ENCODE measurements around the gene CEP112. TPM values are rescaled to one million over a fixed set of nuclear protein-coding genes. Genes with fewer than 3 reads are reported as not detected.

CEP112 gene
- total RNA-seq, 1 experiment from 2014 or later, result 41.6 TPM

DNA sequence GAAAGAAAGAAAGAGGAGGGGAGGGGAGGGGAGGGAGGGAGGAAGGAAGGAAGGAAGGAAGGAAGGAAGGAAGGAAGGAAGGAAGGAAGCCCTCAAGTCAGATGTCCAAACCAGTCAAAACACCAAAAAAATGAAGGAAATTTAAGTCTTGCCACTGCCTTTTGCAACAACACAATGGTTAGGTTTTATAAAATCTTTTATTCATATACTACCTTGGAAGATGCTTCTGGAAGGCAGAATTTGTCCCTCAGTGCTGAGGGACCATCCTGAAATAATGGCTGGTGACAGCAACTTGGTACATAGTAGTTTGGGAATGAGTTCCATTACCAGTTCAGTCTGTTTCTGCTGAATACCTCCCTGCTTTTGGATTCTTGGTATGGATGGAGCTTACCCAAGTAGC lies 29.4 kb upstream of the CEP112 start:
- Histone ChIP-seq H3K4me1 (no peaks in the 10 kb centered on the region), H3K27ac (no peak overlapping the region), H3K4me3 (no peak overlapping the region), H3K27me3 (no peaks in the 10 kb centered on the region), H3K9me3 (replicated peaks) (no peaks in the 10 kb centered on the region), H3K36me3 (no peaks in the 10 kb centered on the region)
- no peak for DNase-seq

DNA sequence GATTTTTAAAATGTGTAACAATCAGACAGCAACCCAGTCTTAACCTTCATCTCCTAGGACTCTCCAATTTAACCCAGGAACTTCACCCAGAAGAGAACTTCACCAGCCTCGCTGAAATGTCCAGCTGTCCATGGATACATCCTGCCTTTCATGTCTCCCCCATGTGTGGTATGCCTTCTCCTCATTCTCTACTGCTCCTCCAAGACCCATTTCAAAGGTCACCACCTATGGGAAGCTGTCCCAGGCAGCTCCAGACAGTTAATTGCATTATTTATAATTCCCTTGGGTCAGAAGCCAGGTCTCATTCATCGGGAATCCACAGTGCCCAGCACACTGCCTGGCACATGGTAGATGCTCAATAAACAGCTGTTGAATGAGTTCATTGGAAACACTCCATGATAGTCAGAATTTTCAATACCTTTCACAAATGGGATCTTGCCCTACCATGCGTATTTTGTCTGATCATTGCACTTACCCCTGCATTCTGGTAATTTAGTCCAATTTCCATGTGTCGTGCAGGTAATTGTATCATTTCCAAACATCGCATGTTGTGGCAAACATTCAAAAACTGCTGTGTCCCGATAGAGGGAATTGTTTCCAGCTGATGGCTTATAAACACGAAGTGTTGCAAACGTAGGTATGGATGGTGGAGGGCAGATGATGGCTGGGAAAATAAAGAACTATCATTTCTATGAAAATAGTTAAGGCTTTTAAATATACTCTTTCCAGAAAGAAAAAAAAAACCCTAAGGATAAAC lies 28.3 kb upstream of the CEP112 start:
- peaks cover 2% of the 10 kb centered on the region; the same call in 1 of the 2 replicates for H3K27me3 ChIP-seq
- no peaks in the 10 kb centered on the region for H3K36me3 ChIP-seq
- H3K9me3 ChIP-seq (replicated peaks), result no peaks in the 10 kb centered on the region
- H3K27ac ChIP-seq, result no peak overlapping the region
- no peak for DNase-seq
- no peaks in the 10 kb centered on the region for H3K4me1 ChIP-seq
- H3K4me3 ChIP-seq, result no peak overlapping the region

DNA sequence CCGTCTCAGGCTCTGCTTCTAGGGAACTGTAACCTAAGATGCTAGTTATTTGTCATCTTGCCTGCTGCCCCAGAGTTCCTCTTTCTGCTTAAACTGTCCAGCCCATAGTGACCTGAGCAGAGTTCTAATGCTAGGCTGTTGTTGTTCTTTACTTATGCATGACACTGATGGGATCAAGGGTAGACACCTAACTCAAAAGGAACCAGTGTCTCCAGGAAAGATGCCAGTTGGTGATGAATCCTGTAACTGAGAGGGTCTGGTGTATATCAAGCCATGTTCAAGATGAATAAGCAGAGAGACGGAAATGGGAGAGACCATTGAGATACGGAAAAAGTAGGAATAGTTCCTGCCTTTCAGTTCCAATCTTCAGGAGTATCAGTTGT lies 23.6 kb upstream of the CEP112 start:
- H3K27ac ChIP-seq, result no peak overlapping the region
- H3K9me3 ChIP-seq (replicated peaks), result no peaks in the 10 kb centered on the region
- no peaks in the 10 kb centered on the region for H3K4me1 ChIP-seq
- no peak overlapping the region for H3K4me3 ChIP-seq
- no peaks in the 10 kb centered on the region for H3K36me3 ChIP-seq
- DNase-seq, result no peak
- peaks cover 2% of the 10 kb centered on the region; the same call in 1 of the 2 replicates for H3K27me3 ChIP-seq

DNA sequence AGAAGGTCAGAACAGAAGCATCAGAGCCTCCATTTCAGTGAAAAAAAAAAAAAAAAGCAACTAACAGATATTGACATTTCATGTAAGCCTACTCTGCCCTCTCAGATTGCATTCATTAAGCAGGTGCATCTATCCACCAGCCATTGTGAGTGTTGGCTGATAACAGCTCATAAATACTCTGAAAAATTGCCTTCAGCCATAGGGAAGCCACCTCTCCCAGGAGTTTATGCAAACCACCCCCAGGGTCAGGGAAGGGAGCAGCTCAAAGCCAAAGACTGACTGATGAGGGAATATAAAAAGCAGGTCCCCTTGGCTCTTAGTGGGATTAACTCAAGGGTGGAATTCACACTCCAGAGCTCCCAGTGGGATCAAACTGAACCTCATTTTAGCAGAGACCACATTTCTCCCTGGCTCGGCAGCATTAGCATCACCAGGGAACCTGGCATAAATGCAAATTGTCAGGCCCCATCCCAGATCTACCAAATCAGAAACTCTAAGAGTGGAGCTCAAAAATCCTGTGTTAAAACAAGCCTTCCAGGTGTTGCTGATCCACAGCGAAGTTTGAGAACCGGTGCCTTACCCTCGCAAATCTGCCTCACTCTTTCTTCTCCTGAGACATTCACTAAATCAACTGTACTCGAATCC lies 23.1 kb upstream of the CEP112 start:
- H3K4me3 ChIP-seq, result no peak overlapping the region
- peaks cover 2% of the 10 kb centered on the region; the same call in 1 of the 2 replicates for H3K27me3 ChIP-seq
- no peak for DNase-seq
- no peak overlapping the region for H3K27ac ChIP-seq
- no peaks in the 10 kb centered on the region for H3K4me1 ChIP-seq
- H3K9me3 ChIP-seq (replicated peaks), result no peaks in the 10 kb centered on the region
- no peaks in the 10 kb centered on the region for H3K36me3 ChIP-seq

DNA sequence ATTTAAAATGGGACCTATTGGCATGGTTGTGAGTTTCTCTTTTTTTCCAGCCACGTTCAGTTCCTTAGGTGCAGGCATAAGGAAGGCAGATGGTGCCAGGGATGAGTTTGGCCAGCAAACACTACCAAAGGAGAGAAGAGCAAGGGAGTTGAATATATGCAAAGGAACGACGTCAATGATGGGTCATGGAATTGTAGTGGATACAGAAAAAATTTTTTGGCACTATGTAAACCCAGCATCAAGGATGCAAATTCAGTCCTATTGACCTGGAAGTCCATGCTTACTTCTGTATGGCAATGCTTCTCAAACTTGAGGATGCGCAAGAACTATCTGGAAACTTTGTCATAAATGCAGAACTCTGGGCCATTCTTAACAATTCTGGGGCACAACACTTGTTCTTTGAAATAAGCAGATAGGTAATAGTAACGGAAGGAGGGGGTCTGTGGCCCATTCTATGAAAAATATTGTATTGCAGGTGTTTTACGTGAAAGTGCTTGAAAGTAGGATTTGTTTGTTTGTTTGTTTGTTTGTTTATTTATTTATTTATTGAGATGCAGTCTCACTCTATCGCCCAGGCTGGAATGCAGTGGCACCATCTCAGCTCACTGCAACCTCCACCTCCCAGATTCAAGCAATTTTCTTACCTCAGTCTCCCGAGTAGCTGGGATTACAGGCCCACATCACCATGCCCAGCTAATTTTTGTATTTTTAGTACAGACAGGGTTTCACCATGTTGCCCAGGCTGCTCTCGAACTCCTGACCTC lies 19.3 kb upstream of the CEP112 start:
- Histone ChIP-seq H3K36me3 (no peaks in the 10 kb centered on the region), H3K27ac (no peak overlapping the region), H3K9me3 (replicated peaks) (no peaks in the 10 kb centered on the region), H3K27me3 (peaks cover 2% of the 10 kb centered on the region; the same call in 1 of the 2 replicates), H3K4me3 (no peak overlapping the region), H3K4me1 (no peaks in the 10 kb centered on the region)
- no peak for DNase-seq

DNA sequence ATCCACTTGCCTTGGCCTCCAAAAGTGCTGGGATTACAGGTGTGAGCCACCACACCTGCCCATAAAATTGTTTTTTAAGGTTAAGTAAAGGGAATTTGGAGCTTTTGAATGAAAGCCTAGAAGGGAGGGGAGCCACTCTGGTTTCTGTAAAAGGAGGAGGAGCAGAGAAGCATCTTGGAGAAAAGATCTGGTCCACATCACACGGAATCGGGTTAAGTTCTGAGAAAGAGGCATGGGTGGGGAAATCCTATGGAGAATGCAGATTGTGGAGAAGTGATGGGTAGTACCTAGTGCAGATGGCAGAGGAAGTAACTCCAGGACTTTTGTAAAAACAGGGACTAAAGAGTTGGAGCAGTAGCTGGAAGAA lies 18.3 kb upstream of the CEP112 start:
- Histone ChIP-seq H3K27me3 (no peaks in the 10 kb centered on the region; the same call in 1 of the 2 replicates), H3K9me3 (replicated peaks) (no peaks in the 10 kb centered on the region)
- no peak for DNase-seq

DNA sequence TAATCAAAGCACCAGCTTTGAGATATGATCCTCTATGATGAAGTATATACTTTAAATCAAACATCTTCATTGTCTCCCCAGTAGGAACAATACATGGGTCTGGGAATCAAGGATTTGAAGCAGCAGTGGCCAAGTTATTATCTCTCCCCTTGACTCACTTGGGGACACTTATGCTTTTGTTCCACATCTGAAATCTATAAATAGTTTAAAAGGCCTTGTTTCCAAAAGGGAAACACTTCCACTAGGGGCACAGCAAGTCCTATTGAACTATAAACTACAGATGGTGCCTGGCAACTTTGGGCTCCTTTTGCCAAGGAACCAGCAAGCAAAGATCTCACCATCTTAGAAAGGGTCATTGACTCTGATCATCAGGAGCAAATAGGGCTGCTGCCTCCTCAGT lies 16.0 kb upstream of the CEP112 start:
- Histone ChIP-seq H3K27me3 (no peaks in the 10 kb centered on the region), H3K4me3 (no peak overlapping the region), H3K4me1 (no peaks in the 10 kb centered on the region), H3K9me3 (replicated peaks) (no peaks in the 10 kb centered on the region), H3K27ac (no peak overlapping the region), H3K36me3 (no peaks in the 10 kb centered on the region)
- DNase-seq, result no peak

More for the DNA sequence above, 18.3 kb upstream of the CEP112 start:
- Histone ChIP-seq H3K27ac (no peak overlapping the region), H3K4me1 (no peaks in the 10 kb centered on the region), H3K4me3 (no peak overlapping the region), H3K36me3 (no peaks in the 10 kb centered on the region)

DNA sequence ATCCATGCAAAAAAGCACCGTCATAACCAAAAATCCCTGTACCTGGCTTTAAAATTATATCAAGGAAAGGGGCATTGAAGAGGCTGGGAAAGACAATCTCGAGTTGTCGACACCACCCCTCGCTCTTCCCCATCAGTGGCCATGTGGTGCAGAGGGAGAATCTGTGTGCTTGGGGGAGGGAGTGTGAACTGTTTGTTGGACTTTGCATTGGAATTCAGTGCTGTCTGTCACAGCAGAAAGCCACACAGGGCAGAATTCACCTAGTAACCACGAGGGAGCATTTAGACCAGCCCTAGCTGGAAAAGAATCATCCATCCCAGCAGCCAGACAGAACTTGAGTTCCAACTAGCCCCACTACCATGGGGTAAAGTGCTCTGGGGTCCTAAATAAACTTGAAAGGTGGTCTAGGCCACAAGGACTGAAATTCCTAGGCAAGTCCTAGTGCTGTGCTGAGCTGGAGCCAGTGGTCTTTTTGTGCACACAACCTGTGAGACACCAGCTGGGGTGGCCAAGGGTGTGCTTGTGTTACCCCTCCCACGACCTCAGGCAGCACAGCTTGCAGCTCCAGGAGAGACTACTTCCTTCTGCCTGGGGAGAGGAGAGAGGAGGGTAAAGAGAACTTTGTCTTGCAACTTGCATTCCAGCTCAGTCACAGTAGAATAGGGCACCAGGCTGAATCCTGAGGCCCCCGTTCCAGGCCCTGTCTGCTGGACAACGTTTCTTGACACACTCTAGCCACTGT lies 11.5 kb upstream of the CEP112 start:
- Histone ChIP-seq H3K4me3 (no peak overlapping the region), H3K9me3 (replicated peaks) (no peaks in the 10 kb centered on the region), H3K27me3 (no peaks in the 10 kb centered on the region), H3K4me1 (no peaks in the 10 kb centered on the region), H3K27ac (no peak overlapping the region), H3K36me3 (no peaks in the 10 kb centered on the region)
- no peak for DNase-seq

DNA sequence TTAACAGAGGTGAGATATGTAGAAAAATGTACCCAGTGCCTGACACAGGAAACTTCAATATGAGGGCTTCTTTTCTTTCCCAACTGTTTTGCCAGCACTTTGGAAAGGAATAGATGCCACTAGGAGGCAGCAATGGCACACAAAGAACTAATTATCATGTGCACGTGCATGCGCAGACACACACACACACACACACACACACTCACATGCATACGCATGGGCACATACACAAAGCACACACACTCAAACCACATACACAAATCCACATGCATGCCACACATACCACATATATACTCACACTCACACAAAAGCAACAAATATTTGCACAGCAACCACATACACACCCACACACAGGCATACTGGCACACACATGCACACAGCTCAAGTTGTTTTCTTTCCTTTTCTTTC lies 8.8 kb upstream of the CEP112 start:
- Histone ChIP-seq H3K36me3 (no peaks in the 10 kb centered on the region), H3K27me3 (no peaks in the 10 kb centered on the region), H3K9me3 (replicated peaks) (no peaks in the 10 kb centered on the region), H3K4me1 (no peaks in the 10 kb centered on the region), H3K27ac (no peak overlapping the region), H3K4me3 (no peak overlapping the region)
- DNase-seq, result peak; percentile 69 to 81

DNA sequence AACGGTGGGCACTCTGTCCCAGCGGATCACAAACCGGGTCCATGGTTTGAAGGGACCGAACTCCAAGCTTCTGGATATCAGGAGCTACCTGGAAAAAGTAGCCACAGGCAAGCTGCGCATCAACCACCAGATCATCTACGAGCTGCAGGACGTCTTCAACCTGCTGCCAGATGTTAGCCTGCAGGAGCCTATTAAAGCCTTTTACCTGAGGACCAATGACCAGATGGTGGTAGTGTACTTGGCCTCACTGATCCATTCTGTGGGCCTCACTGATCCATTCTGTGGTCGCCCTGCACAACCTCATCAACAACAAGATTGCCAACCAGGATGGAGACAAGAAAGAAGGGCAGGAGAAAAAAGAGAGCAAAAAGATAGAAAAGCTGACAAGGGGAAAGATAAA lies 6.3 kb upstream of the CEP112 start:
- H3K4me3 ChIP-seq, result no peak overlapping the region
- DNase-seq, result no peak
- no peaks in the 10 kb centered on the region for H3K36me3 ChIP-seq
- H3K27me3 ChIP-seq, result no peaks in the 10 kb centered on the region
- no peaks in the 10 kb centered on the region for H3K9me3 ChIP-seq (replicated peaks)
- no peaks in the 10 kb centered on the region for H3K4me1 ChIP-seq
- no peak overlapping the region for H3K27ac ChIP-seq

DNA sequence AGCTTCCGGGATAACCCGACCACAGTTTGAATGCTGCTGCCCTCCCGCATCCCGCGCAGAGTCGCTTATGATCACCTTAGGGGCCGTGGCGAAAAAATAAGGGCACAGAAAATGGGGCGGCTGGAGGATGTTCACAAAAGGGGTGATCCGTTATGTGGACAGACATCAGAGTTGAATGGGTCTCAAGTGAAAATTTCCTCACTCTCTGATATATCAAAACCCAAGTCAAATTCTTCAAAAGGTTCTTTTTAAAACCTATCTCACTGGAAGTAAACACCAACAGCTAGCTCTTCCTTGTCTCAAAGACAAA lies 400 bp upstream of the CEP112 start:
- 0 out of 2 replicates have a peak overlapping the region, but pooled peaks have one; percentile 1 for H3K27ac ChIP-seq
- peak overlapping the region; percentile 92 for H3K4me3 ChIP-seq
- no peaks in the 10 kb centered on the region for H3K27me3 ChIP-seq
- no peaks in the 10 kb centered on the region for H3K9me3 ChIP-seq (replicated peaks)
- no peak for DNase-seq
- peaks cover 11% of the 10 kb centered on the region for H3K36me3 ChIP-seq
- peaks cover 11% of the 10 kb centered on the region for H3K4me1 ChIP-seq

DNA sequence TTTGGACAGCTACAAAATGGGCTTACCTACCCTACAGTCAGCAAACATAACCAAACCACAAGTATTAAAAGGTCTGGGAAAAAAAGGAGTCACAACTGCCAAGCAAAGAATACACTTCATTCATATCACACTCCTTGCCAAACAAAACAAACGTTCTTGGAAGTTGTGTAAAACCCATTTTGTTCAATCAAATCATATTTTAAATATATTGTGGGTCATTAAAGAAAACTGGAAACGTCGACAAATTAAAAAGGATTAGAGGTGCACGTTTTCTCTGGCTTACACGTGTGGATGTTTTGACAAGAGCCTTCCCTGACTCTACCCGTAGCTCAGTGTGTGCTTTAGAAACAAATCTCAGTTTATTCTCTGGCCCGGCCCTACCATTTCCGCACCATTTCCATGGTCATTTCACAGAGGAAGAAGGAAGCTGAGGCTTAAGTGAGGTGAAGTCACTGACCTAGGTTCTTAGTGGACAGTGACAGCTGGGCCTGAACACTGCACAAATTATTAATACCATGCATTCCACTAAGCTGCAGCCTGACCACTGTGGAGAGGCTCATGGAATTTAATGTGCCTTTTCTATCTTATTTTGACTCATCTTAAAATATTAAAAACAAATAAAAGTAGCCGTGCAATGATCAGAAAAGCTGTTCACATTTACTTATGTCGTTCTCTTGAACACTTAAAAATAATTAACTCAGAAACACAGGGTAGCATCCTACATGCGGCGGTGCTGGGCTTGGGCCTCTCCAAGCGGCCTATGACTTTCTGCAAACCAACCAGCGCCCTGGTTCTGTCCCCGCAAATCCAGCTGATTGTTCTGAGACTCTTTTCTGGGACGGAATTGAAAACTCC lies 968 bp downstream of the CEP112 start:
- Histone ChIP-seq H3K4me1 (peaks cover 14% of the 10 kb centered on the region), H3K36me3 (peaks cover 18% of the 10 kb centered on the region), H3K9me3 (replicated peaks) (no peaks in the 10 kb centered on the region), H3K4me3 (peak overlapping the region; percentile 92), H3K27ac (peak overlapping the region; percentile 99), H3K27me3 (no peaks in the 10 kb centered on the region)
- peak; percentile 86 to 96 for DNase-seq

DNA sequence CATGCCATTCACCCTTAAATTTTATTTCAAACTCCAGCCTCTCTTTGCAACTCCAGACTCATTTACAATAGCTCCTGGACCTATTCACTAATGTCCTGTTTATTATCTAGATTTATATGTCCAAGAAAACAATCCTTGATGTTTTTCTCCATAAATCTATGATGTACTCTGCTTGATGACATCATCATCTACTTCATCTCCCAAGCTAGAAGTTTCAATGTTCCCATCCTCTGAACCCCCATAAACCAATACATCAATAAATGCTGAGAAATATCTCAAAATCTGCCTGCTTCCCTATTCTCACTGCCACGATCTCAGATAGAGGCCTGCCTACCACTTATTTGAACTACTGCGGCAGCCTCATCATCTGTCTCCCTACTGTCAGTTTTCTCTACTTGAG lies 4.2 kb downstream of the CEP112 start:
- Histone ChIP-seq H3K9me3 (replicated peaks) (0 out of 2 replicates have a peak, but pooled peaks cover 5% of the 10 kb centered on the region), H3K4me1 (peaks cover 14% of the 10 kb centered on the region), H3K4me3 (no peak overlapping the region), H3K27ac (no peak overlapping the region), H3K27me3 (no peaks in the 10 kb centered on the region), H3K36me3 (peaks cover 47% of the 10 kb centered on the region)
- no peak for DNase-seq

DNA sequence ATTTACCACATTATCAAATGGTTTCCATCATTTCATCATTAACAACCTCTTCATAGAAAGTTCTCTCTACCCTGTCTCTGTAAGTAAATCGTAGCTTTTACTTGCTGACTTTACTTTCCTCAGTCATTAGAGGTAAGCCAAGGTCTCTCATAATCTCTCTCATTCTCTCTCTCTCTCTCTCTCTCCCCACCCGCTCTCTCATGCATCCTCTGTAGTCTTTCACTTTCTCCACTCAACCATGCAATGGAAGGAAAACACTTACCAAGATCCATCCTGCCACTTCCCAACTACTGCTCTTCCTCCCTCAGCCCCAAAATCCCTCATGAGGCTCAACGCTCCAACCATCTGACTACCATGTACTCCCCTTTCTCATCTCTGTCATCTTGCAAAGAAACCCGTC lies 6.1 kb downstream of the CEP112 start:
- Histone ChIP-seq H3K36me3 (peaks cover 65% of the 10 kb centered on the region), H3K27me3 (no peaks in the 10 kb centered on the region), H3K4me3 (no peak overlapping the region), H3K9me3 (replicated peaks) (0 out of 2 replicates have a peak, but pooled peaks cover 5% of the 10 kb centered on the region), H3K27ac (no peak overlapping the region), H3K4me1 (peaks cover 14% of the 10 kb centered on the region)
- no peak for DNase-seq
